Measurements from ENCODE around the gene TENM4. TPM values are rescaled to one million over a fixed set of nuclear protein-coding genes. Genes with fewer than 3 reads are reported as not detected.

Gene TENM4
- total RNA-seq, 1 experiment from 2014 or later: 25.0 TPM

- TF ChIP-seq FOXP4 (CRISPR knock-in tag; IDR thresholded peaks at IDR 0.05): no peak
- TF ChIP-seq STAT6 (CRISPR knock-in tag; conservative IDR thresholded peaks at IDR 0.05; ENCODE audit: low read depth): no peak
- TF ChIP-seq SMAD4 (CRISPR knock-in tag; IDR thresholded peaks at IDR 0.05): no peak
- no peak for TF ChIP-seq FOXK1 (CRISPR knock-in tag; IDR thresholded peaks at IDR 0.05)
- TF ChIP-seq, protein P1, sequence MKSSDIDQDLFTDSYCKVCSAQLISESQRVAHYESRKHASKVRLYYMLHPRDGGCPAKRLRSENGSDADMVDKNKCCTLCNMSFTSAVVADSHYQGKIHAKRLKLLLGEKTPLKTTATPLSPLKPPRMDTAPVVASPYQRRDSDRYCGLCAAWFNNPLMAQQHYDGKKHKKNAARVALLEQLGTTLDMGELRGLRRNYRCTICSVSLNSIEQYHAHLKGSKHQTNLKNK (CRISPR knock-in tag; IDR thresholded peaks at IDR 0.05): no peak
- no peak for TF ChIP-seq E2F4 (CRISPR knock-in tag; IDR thresholded peaks at IDR 0.05; ENCODE audit: borderline replicate concordance, low read depth)
These were observed 41.0 kb upstream of the TENM4 start (continued) for GRCh38 chr11:79481795-79482194.

GRCh38 chr11:79480864-79481263, 40.0 kb upstream of the TENM4 start:
- POLR2A ChIA-PET: no interaction called here
- H3K27me3 Mint-ChIP-seq (ENCODE audit: low read depth): peaks cover 8% of the 10 kb centered on the region
- H3K9me3 Mint-ChIP-seq: peaks cover 14% of the 10 kb centered on the region
- CTCF ChIA-PET: no interaction called here
- H3K27ac Mint-ChIP-seq: no peak overlapping the region
- H3K4me3 Mint-ChIP-seq: no peak overlapping the region
- peaks cover 15% of the 10 kb centered on the region for H3K4me1 Mint-ChIP-seq
- DNase-seq (ENCODE audit: low spot score) (no peak), ATAC-seq (no peak)
- H3K36me3 Mint-ChIP-seq: peaks cover 8% of the 10 kb centered on the region
- TF ChIP-seq USF1 (CRISPR knock-in tag; IDR thresholded peaks at IDR 0.05): no peak
- no peak for TF ChIP-seq STAT6 (CRISPR knock-in tag; conservative IDR thresholded peaks at IDR 0.05; ENCODE audit: low read depth)
- TF ChIP-seq, protein P2, sequence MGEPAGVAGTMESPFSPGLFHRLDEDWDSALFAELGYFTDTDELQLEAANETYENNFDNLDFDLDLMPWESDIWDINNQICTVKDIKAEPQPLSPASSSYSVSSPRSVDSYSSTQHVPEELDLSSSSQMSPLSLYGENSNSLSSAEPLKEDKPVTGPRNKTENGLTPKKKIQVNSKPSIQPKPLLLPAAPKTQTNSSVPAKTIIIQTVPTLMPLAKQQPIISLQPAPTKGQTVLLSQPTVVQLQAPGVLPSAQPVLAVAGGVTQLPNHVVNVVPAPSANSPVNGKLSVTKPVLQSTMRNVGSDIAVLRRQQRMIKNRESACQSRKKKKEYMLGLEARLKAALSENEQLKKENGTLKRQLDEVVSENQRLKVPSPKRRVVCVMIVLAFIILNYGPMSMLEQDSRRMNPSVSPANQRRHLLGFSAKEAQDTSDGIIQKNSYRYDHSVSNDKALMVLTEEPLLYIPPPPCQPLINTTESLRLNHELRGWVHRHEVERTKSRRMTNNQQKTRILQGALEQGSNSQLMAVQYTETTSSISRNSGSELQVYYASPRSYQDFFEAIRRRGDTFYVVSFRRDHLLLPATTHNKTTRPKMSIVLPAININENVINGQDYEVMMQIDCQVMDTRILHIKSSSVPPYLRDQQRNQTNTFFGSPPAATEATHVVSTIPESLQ (CRISPR knock-in tag; IDR thresholded peaks at IDR 0.05): no peak
- TF ChIP-seq ZNF423 (CRISPR knock-in tag; IDR thresholded peaks at IDR 0.05): no peak
- no peak for TF ChIP-seq ZNF671 (CRISPR knock-in tag; IDR thresholded peaks at IDR 0.05)
- TF ChIP-seq TCF7 (CRISPR knock-in tag; IDR thresholded peaks at IDR 0.05; ENCODE audit: low read depth): no peak
- TF ChIP-seq, protein P3, sequence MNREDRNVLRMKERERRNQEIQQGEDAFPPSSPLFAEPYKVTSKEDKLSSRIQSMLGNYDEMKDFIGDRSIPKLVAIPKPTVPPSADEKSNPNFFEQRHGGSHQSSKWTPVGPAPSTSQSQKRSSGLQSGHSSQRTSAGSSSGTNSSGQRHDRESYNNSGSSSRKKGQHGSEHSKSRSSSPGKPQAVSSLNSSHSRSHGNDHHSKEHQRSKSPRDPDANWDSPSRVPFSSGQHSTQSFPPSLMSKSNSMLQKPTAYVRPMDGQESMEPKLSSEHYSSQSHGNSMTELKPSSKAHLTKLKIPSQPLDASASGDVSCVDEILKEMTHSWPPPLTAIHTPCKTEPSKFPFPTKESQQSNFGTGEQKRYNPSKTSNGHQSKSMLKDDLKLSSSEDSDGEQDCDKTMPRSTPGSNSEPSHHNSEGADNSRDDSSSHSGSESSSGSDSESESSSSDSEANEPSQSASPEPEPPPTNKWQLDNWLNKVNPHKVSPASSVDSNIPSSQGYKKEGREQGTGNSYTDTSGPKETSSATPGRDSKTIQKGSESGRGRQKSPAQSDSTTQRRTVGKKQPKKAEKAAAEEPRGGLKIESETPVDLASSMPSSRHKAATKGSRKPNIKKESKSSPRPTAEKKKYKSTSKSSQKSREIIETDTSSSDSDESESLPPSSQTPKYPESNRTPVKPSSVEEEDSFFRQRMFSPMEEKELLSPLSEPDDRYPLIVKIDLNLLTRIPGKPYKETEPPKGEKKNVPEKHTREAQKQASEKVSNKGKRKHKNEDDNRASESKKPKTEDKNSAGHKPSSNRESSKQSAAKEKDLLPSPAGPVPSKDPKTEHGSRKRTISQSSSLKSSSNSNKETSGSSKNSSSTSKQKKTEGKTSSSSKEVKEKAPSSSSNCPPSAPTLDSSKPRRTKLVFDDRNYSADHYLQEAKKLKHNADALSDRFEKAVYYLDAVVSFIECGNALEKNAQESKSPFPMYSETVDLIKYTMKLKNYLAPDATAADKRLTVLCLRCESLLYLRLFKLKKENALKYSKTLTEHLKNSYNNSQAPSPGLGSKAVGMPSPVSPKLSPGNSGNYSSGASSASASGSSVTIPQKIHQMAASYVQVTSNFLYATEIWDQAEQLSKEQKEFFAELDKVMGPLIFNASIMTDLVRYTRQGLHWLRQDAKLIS (CRISPR knock-in tag; IDR thresholded peaks at IDR 0.05; ENCODE audit: borderline replicate concordance): no peak
- no peak for TF ChIP-seq ZNF219 (CRISPR knock-in tag; IDR thresholded peaks at IDR 0.05; ENCODE audit: borderline replicate concordance)

All from WTC11 (cell line).